NCI-H1105 (cell line): ENCODE measurements around the gene AOPEP.

Experiments
- DNase-seq: peaks from one replicate; lab custom pipeline; 2025; lab: John Stamatoyannopoulos, UW

Gene AOPEP

DNA sequence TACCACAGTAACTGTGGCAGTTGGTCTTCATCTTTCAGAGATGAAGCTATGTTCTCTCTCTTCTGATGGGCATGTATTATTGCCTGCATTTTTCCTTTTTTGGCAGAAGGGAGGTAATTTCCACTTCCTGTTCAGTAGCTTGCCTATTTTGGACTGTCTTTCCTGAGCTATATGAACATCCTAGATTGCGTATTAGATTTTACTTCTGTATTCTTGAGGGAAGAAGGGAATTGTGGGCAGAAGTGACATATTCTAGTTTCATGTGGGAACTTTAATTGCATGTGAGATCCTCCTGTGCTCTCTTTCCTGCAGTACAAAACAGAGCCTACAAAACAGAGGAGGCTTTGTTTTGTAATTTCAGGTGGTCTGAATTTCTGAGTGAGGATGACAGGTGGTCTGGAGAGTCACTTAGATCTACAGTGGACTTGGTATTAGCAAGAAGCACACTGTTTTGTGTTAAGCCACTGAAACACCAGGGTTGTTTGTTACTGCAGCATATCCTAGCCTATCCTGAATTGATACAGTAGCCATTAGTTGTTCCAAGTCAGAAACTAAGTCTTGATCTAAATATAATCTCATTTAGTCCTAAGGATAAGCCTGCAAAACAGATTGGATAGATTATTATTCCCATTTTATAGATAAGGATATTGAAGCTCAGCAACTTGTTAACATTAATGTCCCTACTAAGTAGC lies 68.1 kb downstream of the AOPEP start:
- no peak for DNase-seq

DNA sequence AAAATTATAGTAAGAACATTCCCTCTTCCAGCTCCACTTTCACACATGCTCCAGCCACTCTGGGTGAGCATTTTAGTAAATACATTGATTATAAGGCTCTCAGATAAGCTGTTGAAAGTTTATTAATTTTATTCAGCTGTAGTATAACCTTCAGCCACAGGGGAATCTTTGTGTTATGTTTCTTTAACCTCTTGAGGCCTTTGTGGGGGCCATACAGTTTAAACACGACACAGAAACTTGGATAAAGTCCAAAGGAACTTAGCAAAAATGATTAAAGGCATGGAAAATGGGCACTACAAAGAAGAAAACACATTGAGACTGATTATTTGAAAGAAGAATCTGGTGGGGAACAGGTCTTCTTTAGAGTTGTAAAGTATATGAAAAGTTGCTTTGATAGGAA lies 70.2 kb downstream of the AOPEP start:
- DNase-seq = no peak

DNA sequence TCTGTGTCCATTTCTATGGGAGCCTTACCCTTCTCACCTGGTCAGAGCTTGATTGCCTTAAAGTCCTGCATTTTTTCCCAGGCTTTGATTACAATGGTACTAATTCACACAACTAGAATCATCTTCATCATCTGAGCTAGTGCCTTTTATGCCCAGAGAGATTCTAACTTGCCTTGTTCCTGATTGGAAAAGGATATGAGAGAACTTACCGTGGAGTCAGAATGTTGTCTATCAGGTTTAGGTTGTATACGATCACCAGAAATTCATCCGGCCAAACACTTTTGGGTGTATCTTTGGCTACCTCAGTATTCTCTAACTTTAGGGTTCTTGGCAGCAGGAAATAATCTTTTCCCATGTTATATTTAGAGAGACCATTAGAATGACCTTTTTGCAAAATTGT lies 71.7 kb downstream of the AOPEP start:
- no peak for DNase-seq

DNA sequence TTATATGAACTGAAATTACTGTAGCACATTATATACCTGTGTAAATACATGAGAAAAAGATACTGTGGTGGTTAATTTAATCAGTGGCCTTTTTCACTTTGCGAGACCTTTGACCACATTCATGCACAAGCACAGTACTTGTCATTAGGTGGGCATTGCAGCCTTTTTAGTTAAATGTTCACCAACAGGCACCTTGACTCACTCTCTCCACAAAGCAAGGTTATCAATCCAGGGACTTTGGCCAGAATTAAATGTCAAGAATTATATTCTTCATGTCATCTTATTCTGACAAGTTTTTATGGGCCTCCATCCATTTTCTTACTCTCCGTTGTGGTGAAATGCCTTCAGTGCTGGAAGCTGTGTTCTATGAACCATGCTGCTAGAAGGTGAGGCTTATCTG lies 72.2 kb downstream of the AOPEP start:
- DNase-seq = no peak

DNA sequence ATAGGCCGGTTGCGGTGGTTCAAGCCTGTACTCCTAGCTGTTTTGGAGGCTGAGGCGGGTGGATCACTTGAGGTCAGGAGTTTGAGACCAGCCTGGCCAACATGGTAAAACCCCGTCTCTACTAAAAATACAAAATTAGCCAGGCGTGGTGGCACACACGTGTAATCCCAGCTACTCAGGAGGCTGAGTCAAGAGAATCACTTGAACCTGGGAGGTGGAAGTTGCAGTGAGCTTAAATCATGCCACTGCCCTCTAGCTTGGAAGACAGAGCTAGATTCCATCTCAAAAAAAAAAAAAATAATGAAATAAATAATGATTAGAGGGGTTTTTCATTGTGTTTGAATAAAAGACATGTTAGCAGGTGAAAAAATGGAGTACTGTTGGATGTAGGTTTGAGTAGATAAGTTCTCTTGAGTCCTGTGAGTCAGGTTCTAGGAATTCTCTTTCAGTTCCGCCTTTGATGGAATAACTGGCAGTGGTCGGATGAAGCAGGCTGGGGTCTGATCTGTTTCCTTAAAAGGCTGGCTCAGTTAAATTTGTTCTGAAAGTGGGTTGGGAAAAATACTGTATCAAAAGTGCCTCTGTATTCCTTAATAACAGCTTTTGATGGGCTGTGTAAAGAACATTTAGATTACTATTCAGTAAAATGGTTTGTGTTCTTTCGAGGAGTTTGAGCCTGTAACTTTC lies 73.2 kb downstream of the AOPEP start:
- no peak for DNase-seq

DNA sequence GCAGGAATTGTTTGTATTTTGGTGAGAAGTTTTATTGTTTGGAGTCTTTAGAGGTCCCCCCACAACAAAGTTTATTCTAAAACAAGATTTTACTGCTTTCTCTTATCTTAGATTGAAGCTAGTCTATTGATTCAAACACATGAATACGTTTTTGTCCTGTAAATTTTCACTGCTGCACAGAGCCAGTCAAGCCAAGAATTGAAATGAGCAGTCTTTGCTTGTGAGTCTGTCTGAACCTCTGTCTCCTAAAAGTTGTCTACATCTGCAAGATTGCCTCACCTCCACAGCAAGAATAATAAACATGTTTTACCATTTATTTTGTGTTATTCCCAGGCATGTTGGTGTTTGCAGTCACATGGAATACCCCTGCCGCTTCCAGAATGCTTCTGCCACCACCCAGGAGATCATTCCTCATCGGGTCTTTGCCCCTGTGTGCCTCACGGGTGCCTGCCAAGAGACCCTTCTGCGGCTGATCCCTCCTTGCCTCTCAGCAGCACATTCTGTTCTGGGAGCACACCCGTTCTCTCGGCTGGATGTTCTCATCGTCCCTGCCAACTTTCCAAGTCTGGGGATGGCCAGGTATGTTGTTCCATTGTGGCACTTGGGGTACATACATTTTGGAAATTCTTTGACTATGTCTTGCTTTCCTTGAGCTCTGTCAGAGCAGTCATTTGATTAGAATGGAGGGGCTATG lies 74.1 kb downstream of the AOPEP start:
- no peak for DNase-seq

DNA sequence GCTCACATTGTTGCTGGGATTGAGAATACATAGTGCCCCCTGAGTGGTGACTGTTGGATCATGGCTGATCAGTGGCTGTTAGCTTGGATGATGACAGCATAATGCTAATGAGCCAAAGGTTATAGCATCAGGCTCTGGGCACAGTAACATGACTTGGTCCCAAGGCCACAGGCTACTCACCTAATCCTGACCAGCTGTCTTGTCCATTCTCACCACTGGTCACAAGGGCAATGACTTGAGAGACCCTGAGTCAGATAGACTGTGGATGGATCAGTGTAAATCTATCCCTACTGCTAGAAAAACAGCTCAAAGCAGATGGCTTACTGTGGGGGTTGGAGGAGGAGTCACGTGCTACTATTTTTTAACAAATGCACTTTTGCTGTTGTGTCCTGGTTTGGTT lies 74.7 kb downstream of the AOPEP start:
- no peak for DNase-seq

DNA sequence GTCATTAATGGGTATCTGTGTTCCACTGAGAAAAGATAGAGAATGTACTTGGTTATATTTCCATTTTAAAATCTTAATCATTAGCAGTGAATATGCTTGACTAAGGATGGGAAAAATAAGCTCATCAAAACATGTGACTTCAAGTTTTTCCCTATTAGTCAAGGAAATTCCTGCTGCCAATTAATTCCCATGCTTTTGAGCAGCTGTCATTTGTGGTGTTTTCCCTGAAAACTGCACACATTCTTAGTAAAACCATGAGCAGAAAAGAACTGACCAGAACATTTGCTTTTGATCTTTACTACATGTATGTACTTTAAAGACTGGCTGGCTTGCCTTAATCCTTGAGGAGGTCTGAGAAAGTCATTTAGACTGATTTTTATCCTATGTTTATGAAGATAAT lies 75.2 kb downstream of the AOPEP start:
- no peak for DNase-seq

DNA sequence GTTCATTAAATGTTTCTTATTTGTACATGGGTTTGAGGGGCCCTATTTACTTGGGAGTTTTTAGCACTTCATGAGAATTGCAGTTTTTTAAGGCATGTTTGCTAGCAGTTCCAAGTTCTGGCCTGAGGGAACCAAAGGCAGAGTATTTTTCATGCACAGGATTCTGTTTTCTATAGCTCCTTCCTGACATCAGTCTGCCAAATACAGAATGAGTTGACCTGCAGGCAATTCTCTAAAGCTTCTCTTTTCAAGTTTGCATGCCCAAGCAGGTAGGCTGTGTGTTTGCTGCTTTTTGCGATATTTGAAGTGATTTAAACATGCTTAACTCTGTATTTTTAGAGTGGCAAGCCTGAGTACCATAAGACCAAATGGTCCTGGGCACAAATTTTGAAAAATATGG lies 75.8 kb downstream of the AOPEP start:
- DNase-seq = no peak

DNA sequence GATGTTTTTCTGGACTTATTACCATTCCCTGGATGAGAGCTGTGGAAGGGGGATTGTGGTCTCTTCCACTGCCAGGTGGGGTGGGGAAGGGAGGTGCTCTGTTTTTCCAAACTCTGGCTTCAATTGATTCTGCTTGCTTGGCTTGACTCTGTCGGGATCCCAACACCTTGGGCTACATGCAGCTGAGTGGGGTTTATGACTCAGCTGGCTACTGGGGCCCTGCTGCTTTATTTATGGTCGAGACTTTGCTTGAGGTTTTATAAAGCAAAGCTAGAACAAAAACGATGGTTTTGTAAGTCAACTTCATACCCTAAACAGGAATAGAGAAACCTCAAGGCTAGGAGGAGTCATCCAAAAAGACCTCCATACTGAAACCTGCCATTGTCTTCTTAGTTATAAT lies 76.3 kb downstream of the AOPEP start:
- DNase-seq = no peak

DNA sequence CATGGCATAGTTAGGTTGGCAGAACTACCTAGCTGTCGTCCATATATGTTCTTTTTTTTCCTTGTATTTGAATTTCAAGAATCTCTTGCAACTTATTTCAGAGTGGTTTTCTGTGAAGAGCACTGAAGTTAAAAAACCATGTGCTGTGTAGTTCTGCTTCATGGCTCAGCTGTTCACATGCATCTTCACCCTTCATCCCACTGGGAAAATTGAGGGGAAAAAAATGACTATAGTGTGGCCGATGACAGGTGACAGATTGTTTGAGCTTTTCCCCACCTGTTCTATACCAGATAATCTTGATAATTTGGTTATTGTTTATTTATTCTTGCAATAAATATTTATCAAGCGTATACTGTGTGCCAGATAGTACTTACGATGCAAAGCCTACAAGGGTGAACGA lies 77.8 kb downstream of the AOPEP start:
- DNase-seq = no peak

DNA sequence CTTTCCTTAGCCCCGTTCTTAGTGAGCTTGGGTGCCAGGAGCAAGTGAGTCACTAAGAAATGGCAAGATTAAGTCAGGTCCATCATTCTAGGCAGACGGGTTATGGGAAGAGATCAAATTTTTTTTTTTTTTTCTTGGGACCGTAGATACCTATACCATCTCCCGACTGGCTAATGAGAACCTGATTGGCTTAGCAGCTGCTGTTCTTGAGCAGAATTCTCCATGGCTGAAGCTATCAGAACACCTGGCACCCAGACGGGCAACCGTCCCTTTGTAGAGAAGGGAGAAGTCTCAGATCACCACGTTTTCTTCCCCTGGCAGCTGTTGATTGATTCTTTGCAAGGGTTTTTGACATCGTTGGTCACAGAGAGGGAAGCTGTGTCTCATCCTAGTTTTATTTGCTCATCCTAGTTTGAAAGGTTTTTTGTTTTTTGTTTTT lies 78.6 kb downstream of the AOPEP start:
- peak; percentile 48 for DNase-seq

DNA sequence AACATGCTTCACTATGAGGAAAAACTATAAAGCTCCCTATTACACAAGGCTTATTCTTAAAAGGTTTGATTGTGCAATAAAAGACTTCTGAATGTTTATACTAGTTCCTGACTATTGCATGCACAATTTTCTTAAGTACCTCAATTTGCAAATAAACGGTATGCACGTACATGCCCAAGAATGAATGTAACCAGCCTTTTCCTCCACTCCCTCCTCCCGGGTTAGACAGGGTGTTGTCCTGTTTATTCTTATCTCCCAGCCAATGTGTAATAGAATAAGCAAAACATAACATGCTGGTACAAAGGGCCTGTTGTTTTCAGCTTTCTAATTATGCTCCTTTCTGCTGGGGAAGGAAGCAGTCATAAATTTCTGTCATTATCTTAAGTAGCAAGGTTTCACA lies 79.1 kb downstream of the AOPEP start:
- DNase-seq = peak; percentile 34

DNA sequence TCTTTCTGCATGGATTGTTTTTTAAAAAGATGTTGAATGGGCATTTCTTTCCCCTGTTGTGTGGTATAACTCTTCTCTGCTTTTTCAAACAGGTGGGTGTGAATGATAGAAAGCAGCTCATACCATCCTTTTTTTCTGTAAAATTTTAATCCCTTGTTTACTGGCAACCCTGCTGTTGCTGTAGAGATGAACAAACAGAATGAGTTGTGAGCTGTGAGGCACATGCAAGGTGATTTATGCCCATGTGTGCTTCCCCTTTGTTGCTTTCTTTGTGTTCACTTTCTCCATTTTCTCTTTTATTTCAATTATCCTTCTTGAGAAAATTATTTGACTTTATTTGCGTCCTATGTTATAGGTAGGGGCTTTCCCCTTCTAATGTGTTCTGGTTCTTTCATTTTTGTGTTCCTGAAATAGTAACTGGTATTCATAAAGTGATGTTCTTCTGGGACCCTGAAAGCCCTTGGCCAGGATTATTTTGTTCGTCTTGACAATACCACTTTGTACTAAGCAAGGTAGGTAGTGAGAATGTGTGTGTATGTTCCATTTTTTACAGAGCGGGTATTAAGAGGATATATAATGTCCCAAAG lies 79.9 kb downstream of the AOPEP start:
- no peak for DNase-seq

DNA sequence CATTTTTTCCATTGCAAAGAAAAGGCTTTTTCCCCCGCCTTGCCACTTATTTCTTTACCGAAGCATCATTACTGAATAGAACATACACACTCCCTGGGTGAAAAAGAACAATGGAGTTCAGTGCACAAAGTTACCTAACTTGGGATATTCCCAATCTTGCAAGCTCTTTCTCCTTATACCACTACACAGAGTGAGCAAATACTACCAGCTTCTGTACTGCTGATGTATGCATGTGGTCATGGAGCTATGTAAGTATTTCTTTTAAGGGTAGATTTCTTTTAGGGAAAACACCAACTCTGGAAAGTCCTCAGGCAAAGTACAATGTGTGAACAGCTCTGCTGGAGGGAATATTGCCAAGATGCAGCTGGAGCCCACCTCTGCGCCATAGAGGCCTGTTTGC lies 81.1 kb downstream of the AOPEP start:
- DNase-seq = no peak

DNA sequence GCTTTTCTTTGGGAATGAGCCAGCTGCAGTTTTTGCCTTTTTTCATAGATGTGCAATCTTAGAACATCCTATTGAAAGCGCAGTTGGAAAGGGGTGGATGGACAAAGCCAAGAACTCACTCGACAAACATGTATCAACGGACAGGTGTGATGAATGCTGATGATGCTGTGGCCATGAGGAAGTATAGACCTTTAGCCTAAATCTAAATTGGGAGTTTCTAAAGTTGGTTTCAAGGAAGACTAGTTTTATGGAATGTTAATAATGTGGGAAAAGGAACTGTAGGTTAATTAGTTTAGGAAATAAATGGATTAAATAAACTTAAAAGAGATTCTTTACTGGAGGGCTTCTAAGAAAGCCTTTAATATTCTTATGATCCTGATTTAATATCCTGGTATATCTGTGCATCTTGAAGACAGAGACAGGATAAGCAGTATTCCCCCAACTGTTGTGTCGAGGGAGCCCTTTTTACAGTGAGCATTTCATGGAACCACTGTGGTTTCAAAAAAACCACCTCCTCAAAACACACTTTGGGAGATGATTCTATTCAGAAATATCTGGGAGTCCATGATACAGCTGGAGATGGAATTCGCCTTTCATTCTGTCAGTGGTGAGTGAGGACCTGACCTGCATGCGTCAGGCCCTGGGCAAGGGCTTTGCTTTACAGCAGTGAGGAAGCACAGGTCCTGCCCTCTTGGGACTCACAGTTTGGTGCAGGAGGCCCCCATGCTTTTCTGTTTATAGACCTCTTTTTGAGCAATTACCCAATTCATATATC lies 82.6 kb downstream of the AOPEP start:
- DNase-seq = no peak

DNA sequence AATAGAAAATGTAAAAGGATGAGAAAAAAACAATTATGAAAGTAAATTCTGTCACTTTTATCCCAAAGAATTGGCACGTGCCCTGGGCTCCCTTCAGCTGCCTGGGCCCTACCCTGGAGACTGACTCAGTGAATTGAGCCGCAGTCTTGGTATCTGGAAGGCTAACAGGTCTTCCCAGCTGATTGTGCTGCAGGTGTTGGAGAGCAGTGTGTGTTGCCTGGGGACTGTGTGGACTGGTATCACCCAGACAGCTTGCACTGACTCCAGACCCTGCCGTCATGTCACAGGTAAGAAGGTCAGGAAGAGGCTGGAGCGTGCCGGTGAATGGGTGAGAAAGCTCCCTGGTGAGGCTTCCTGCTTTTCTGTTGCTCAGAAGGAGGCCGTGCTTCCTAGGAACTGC lies 83.3 kb downstream of the AOPEP start:
- no peak for DNase-seq

DNA sequence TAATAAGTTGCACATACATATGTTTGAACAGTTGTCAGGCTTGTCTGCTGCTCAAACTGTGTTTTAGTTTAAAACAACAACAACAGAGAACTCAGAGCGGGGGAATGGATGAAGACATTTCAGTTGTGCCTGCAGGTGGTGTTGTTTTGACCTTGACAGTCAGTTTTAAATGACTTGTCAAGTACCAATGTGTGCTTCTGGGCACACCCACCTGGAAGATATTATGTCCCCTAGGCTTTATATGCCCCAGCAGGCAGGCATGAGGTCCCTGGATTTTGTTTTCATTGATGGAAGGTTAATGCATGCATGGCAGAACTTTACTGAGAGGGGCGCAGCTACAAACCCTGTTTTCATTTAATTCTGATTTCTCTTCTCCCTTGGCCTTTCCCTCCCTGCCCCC lies 84.6 kb downstream of the AOPEP start:
- DNase-seq = no peak

DNA sequence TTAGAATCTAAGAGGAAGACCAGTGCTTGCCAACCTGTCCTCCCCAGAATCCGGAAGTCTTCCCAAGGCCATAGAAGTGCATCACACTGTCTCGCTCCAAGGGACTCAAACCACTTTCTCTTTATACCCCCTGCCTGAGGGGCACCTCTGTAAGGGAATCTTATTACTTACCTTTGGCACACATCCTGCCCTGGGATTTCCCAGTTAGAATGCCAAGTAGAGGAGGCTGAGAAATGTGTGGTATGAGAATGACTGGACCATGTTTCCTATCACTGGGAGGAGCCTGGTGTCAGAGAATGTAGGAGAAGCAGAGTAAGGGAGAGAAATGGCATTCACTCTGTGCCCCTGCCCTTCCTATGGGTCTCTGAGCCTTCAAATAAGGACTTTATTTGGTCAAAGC lies 85.8 kb downstream of the AOPEP start:
- no peak for DNase-seq

DNA sequence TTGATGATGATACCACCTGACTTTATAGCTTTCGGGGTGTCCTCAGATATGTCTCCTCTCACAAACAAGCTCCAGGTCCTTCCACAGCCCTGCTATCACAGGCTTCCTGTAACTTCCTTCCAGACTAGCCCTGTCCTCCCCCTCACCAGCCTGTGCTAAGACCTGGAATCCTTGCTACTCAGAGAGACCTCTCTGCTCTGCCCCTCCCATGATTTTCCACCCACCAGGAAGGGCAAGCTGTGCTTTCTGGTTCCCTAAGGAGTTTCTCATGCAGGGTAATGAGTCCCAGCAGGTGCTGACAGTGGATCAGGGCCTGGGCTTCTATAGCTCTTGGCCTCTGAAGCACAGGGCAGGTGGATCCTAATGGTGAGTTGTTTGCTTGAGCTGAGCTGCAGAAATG lies 86.9 kb downstream of the AOPEP start:
- DNase-seq = no peak

DNA sequence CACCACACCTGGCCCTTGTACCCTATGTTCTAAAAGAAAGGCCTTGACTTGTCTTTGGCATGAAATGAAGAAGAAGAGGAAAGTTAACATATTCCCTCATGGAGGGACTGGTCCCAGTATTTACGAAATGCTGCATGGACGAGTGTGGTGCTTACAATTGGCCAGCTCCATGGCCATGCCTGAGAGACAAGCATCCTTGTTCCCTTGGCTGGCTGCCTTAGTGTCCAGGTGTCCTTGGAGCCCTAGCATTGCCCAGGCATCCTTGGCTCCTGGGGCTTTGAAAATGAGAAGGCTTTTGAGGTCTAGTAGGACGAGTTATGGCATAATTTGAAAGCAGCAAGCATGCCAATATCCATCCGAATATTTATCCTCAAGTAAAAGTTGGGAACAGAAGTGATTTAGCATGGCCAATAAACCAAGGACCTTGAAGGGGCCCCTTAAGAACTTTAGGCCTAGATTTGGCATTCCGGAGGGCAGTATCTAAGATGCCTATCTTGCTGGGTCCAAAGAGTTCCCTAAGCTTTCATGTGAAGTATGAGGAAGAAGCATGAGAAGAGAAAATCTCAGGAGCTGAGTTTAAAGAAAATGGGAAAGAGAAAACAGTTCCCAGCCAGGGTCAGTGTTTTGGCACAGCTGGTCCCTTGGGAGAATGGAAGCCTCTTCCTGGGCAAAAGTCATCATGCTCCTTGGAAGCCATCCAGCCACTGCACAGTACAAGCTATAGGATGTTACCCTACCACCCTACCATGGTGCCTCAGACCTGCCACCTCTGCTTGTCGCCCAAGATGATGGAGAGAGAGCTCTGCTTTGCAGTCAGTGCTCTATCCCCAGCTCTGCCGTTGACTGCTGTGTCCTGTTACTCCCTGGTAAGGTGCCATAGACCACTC lies 91.0 kb downstream of the AOPEP start:
- DNase-seq = no peak
